Measurements from ENCODE around the gene DGKI.

DNA sequence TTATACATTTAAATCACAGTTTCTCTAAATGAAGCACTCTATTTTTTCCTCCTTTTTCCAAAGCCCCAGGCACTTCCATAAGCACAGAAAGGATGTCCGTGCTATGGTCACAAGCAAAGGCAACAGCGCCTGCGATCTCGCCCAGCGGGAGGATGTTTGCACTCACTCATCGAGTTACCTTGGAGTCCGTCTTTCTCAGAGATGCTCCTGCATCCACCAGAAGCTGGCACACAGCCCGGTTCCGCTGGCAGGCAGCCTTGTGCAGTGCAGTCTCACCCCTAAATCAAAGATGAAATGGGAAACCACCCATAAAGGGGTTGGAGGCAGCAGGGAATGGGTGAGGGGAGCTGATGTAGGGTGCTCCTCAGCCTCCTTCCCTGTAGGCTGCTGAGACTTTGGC lies 451.4 kb downstream of the DGKI start:
- no peak for TF ChIP-seq POLR2A (IDR thresholded peaks at IDR 0.05)
- TF ChIP-seq, protein P1, sequence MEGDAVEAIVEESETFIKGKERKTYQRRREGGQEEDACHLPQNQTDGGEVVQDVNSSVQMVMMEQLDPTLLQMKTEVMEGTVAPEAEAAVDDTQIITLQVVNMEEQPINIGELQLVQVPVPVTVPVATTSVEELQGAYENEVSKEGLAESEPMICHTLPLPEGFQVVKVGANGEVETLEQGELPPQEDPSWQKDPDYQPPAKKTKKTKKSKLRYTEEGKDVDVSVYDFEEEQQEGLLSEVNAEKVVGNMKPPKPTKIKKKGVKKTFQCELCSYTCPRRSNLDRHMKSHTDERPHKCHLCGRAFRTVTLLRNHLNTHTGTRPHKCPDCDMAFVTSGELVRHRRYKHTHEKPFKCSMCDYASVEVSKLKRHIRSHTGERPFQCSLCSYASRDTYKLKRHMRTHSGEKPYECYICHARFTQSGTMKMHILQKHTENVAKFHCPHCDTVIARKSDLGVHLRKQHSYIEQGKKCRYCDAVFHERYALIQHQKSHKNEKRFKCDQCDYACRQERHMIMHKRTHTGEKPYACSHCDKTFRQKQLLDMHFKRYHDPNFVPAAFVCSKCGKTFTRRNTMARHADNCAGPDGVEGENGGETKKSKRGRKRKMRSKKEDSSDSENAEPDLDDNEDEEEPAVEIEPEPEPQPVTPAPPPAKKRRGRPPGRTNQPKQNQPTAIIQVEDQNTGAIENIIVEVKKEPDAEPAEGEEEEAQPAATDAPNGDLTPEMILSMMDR (IDR thresholded peaks at IDR 0.05) = no peak

Measured in suprapubic skin (tissue), 3 donors.